Type B pancreatic cell (in vitro differentiated cells): ENCODE results near the gene STX10. TPM values are rescaled to one million over a fixed set of nuclear protein-coding genes. Genes with fewer than 3 reads are reported as not detected.
"Not testable (repeated sequence)": the region's sequence is repeated elsewhere in the genome, so short reads cannot be mapped to it uniquely, and the experiment has no call there.

Experiments used
- DNase-seq: peaks from one replicate; pipeline ENCODE4 v3.0.0; 2021; ENCODE audit warnings: mixed read lengths; ENCODE audit not compliant: unreplicated experiment; ENCODE audit errors: extremely low spot score
- H3K27ac Mint-ChIP-seq: 2 replicates; pipeline ENCODE4 v1.8.0; 2021; ENCODE audit warnings: mild to moderate bottlenecking, mixed read lengths
- H3K27me3 Mint-ChIP-seq: 2 replicates; pipeline ENCODE4 v1.8.0; 2021; ENCODE audit warnings: mixed read lengths
- H3K36me3 Mint-ChIP-seq: 2 replicates; pipeline ENCODE4 v1.8.0; 2021; ENCODE audit warnings: mixed read lengths
- H3K4me1 Mint-ChIP-seq: one replicate; pipeline ENCODE4 v1.8.0; 2021; ENCODE audit warnings: mixed read lengths; ENCODE audit not compliant: unreplicated experiment
- H3K4me3 Mint-ChIP-seq: 2 replicates; pipeline ENCODE4 v1.8.0; 2021; ENCODE audit warnings: mild to moderate bottlenecking, mixed read lengths
- H3K9me3 Mint-ChIP-seq: 2 replicates; pipeline ENCODE4 v1.8.0; 2021; ENCODE audit warnings: mixed read lengths
- CTCF ChIP-seq: fragments of 200-600 bp; sonication (generic); conservative IDR thresholded peaks from 2 replicates; pipeline ENCODE4 v1.5.0; 2021; ENCODE audit warnings: antibody characterized with exemption, mild to moderate bottlenecking
- total RNA-seq: library from RNA; stranded (reverse); gene quantifications from 2 replicates; pipeline ENCODE4 v1.2.1, GENCODE V29; 2021; ENCODE audit warnings: low replicate concordance

STX10 gene
- total RNA-seq, 1 donor from 2014 or later = 45.2 TPM

GRCh38 chr19:13173139-13173737, 23.1 kb upstream of the STX10 start:
- Mint-ChIP-seq H3K4me3 (no peak overlapping the region), H3K27me3 (no peaks in the 10 kb centered on the region), H3K9me3 (no peaks in the 10 kb centered on the region), H3K4me1 (peaks cover 12% of the 10 kb centered on the region), H3K27ac (peak overlapping the region; percentile 26), H3K36me3 (no peaks in the 10 kb centered on the region)
- no peak for TF ChIP-seq CTCF
- no peak for DNase-seq

GRCh38 chr19:13172346-13173138, 22.4 kb upstream of the STX10 start:
- peak overlapping the region; percentile 60 for H3K4me3 Mint-ChIP-seq
- no peaks in the 10 kb centered on the region for H3K27me3 Mint-ChIP-seq
- H3K9me3 Mint-ChIP-seq = no peaks in the 10 kb centered on the region
- no peak for DNase-seq
- H3K27ac Mint-ChIP-seq = peak overlapping the region; percentile 84
- H3K36me3 Mint-ChIP-seq = no peaks in the 10 kb centered on the region
- H3K4me1 Mint-ChIP-seq = peaks cover 16% of the 10 kb centered on the region
- TF ChIP-seq CTCF = no peak

- H3K9me3 Mint-ChIP-seq = no peaks in the 10 kb centered on the region
- H3K36me3 Mint-ChIP-seq = no peaks in the 10 kb centered on the region
- peaks cover 27% of the 10 kb centered on the region for H3K4me1 Mint-ChIP-seq
Measured at GRCh38 chr19:13171146-13171545, 21.0 kb upstream of the STX10 start.

GRCh38 chr19:13169769-13170168, 19.6 kb upstream of the STX10 start:
- Mint-ChIP-seq H3K27me3 (no peaks in the 10 kb centered on the region), H3K4me3 (peak overlapping the region; percentile 54), H3K36me3 (no peaks in the 10 kb centered on the region), H3K4me1 (peaks cover 31% of the 10 kb centered on the region), H3K27ac (peak overlapping the region; percentile 93), H3K9me3 (no peaks in the 10 kb centered on the region)
- no peak for DNase-seq
- TF ChIP-seq CTCF = no peak

More at GRCh38 chr19:13171146-13171545, 21.0 kb upstream of the STX10 start:
- no peak for TF ChIP-seq CTCF
- H3K27ac Mint-ChIP-seq = peak overlapping the region; percentile 87
- no peak for DNase-seq
- peak overlapping the region; percentile 40 for H3K4me3 Mint-ChIP-seq
- no peaks in the 10 kb centered on the region for H3K27me3 Mint-ChIP-seq

GRCh38 chr19:13166151-13166550, 16.0 kb upstream of the STX10 start:
- not testable (repeated sequence) for H3K9me3 Mint-ChIP-seq, H3K4me3 Mint-ChIP-seq, H3K36me3 Mint-ChIP-seq, DNase-seq, H3K27me3 Mint-ChIP-seq
- Mint-ChIP-seq H3K4me1 (peaks cover 39% of the 10 kb centered on the region), H3K27ac (peak overlapping the region; percentile 99)
